Lower leg skin (tissue), 4 donors: ENCODE measurements around the gene MAP7D2. TPM values are rescaled to one million over a fixed set of nuclear protein-coding genes. Genes with fewer than 3 reads are reported as not detected.

Experiments
- DNase-seq, 2 donors: peaks; one replicate each; pipeline ENCODE4 v3.0.0-alpha.2; 2019; ENCODE audit warnings: low spot score in 2 of 2
- H3K4me3 ChIP-seq: fragments of 200-600 bp; sonication (generic); 2 replicates; pipeline ENCODE4 v1.5.1; 2017; ENCODE audit warnings: mild to moderate bottlenecking, low read depth; ENCODE audit not compliant: poor library complexity, severe bottlenecking
- CTCF ChIP-seq, 3 donors: fragments of 450-650 bp; IDR thresholded peaks; one replicate each; pipeline ENCODE4 v1.5.1; 2016; ENCODE audit warnings: antibody characterized with exemption in 3 of 3, mild to moderate bottlenecking in 3 of 3, moderate library complexity in 2 of 3
- POLR2A ChIP-seq, 2 donors: fragments of 450-650 bp; IDR thresholded peaks; one replicate each; pipeline ENCODE4 v1.6.1; 2016 to 2017; ENCODE audit warnings: antibody characterized with exemption in 2 of 2, mild to moderate bottlenecking in 1 of 2, moderate library complexity in 1 of 2
- WGBS, 2 donors: methylation state at CpG; one replicate each; pipeline ENCODE4 v1.1.5; 2018; 5-methylcytosine and 5-hydroxymethylcytosine counted together
- intact Hi-C: fragments of 100-400 bp; cut with DNase I; formaldehyde crosslinking; loops from one replicate; pipeline ENCODE4 v1.15.0; 2023; ENCODE audit warnings: low total_unique reads
- total RNA-seq, 4 donors: library from RNA; depleted of rRNA; stranded (reverse); fragments of >200 nt; gene quantifications; one replicate each; pipeline ENCODE4 v1.1.0, GENCODE V29; 2016

Gene MAP7D2
- total RNA-seq, 4 donors from 2014 or later, result 0.15 to 1.2 (median 0.73) TPM

GRCh38 chrX:20124964-20125363 lies 8.3 kb upstream of the MAP7D2 start:
- intact Hi-C loops, result no loop called here
- no peak for DNase-seq
- TF ChIP-seq CTCF (IDR thresholded peaks at IDR 0.05), result no peak
- TF ChIP-seq POLR2A (IDR thresholded peaks at IDR 0.05), result no peak
- no peak overlapping the region for H3K4me3 ChIP-seq

- DNase-seq, result no peak
- intact Hi-C loops, result no loop called here
- H3K4me3 ChIP-seq, result no peak overlapping the region
- TF ChIP-seq POLR2A (IDR thresholded peaks at IDR 0.05) (no peak), CTCF (IDR thresholded peaks at IDR 0.05) (no peak)
- WGBS, 2 donors, result 39 to 41% methylated on average over 12 of the region's 12 CpGs
These were observed 1.5 kb upstream of the MAP7D2 start for GRCh38 chrX:20118065-20118824.

GRCh38 chrX:20116087-20116576 lies 575 bp downstream of the MAP7D2 start:
- 0 to 41% methylated on average over 1 to 44 of the region's 47 CpGs for WGBS, 2 donors
- no peak overlapping the region for H3K4me3 ChIP-seq
- TF ChIP-seq CTCF (IDR thresholded peaks at IDR 0.05) (no peak), POLR2A (IDR thresholded peaks at IDR 0.05) (no peak)
- intact Hi-C loops, result no loop called here
- no peak for DNase-seq

DNA sequence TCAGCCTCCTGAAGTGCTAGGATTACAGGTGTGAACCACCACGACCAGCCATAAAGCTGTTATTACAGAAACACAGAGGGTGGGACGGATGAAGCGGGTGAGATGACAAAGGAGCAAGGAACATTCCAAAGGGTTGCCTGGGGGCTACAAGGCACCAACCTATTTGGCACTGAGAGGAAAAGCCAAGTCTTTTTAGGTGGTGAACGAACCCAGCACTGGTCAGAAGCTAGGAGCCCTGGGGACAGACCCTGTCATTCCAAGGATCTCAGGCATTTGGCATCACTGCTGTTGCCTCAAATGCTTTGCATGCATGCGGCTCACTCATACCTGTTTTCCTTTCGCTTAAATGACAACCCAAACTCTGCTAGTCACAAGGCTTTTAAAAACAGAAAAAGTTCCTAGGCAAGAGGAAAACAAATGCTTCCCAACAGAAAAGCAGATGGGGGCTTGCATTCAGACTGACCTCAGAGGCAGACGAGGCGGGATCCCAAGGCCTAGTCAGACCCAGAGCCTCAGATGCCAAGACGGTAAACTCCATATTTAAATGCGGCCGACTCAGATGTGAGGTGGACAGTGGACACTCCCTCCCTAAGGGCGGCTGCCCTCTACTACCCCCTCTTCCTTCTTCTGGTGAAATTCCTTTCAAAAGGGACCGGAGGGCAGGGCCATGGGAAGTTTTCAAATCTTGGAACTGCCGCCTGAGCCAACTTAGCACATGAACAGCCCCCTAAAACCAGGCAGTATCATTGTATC lies 4.5 kb downstream of the MAP7D2 start:
- H3K4me3 ChIP-seq, result no peak overlapping the region
- intact Hi-C loops, result no loop called here
- TF ChIP-seq POLR2A (IDR thresholded peaks at IDR 0.05), result no peak
- no peak for TF ChIP-seq CTCF (IDR thresholded peaks at IDR 0.05)
- DNase-seq, result no peak
- WGBS, 2 donors, result 92 to 94% methylated on average over 13 to 14 of the region's 14 CpGs

DNA sequence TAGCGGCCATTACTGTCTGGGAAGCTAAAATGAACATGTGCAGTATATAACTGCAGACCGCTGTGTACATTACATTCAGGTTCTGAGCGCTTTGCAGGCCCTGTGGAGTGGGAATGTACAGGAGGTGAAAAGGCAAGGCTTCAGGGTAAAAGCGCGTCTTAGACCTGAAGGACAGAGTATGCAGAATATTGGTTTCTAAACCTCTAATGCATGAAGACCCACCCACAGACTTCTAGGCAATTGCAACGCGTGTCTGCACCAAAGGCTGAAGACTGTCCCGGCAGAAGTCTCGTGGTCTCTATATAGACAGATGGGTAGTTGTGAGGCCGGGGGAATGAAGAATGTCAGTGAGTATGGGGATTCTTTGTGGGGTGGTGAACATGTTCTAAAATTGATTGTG lies 5.4 kb downstream of the MAP7D2 start:
- no peak for DNase-seq
- 93 to 94% methylated on average over 10 of the region's 10 CpGs for WGBS, 2 donors
- H3K4me3 ChIP-seq, result no peak overlapping the region
- TF ChIP-seq POLR2A (IDR thresholded peaks at IDR 0.05) (no peak), CTCF (IDR thresholded peaks at IDR 0.05) (no peak)
- intact Hi-C loops, result no loop called here
